GM06990 (cell line): Measurements from ENCODE around the gene ELMO2.
A peak's percentile ranks its signal among the peaks of the same experiment; 100 is the strongest.

Experiments used
- DNase-seq: peaks from one replicate; pipeline ENCODE4 v3.0.0-alpha.2; 2011; ENCODE audit not compliant: insufficient read length; ENCODE audit errors: extremely low read depth
- H3K27me3 ChIP-seq: replicated peaks from 2 replicates; pipeline ENCODE4 v1.6.0; 2011; ENCODE audit warnings: low read length; ENCODE audit not compliant: control insufficient read depth, insufficient read depth
- H3K36me3 ChIP-seq: 2 replicates; pipeline ENCODE4 v1.5.1; 2011; ENCODE audit warnings: low read length; ENCODE audit not compliant: control insufficient read depth, insufficient read depth
- H3K4me3 ChIP-seq: replicated peaks from 2 replicates; pipeline ENCODE4 v1.5.1; 2011; ENCODE audit warnings: low read depth, mild to moderate bottlenecking, control low read depth, low read length
- CTCF ChIP-seq: IDR thresholded peaks from 2 replicates; pipeline ENCODE4 v1.5.1; 2011; ENCODE audit warnings: low read length, control low read depth, mild to moderate bottlenecking, inconsistent platforms; ENCODE audit not compliant: insufficient read depth, poor library complexity, severe bottlenecking

ELMO2 gene

GRCh38 chr20:46406200-46406985, at the start of gene ELMO2:
Gene ELMO2, minus strand, starts transcription at chr20:46406615. Its CDS starts 12,133 bp downstream, at chr20:46394482.
- no peaks in the 10 kb centered on the region; the same call in 1 of the 2 replicates for H3K36me3 ChIP-seq
- H3K27me3 ChIP-seq = no peaks in the 10 kb centered on the region
- H3K4me3 ChIP-seq = peak within 1 kb of the TSS; percentile 87
- peak; percentile 92 for DNase-seq
- no peak for TF ChIP-seq CTCF

GRCh38 chr20:46455729-46456128, 49.3 kb upstream of the ELMO2 start:
- H3K27me3 ChIP-seq = peaks cover 3% of the 10 kb centered on the region
- DNase-seq = no peak

DNA sequence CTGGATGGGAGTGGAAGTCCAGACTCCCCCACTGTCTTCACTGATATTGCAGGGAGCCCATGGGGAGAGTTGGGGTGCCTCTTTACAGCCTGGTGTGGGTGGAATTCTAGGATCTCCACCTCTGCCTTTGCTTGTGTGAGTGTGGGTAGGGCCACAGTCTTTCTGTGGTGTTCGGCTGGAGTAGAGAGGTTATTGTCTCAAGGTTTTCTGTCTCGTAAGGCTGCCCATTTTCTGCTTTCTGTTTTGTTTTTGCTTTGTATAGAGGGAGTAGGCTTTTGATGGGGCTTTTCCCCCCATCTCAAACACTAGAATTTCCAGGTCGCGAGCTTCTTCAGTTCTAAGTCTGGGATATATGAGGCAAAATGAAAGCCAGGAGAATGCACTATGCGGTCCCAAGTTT, 40.4 kb upstream of the ELMO2 start:
- Histone ChIP-seq H3K36me3 (no peaks in the 10 kb centered on the region), H3K4me3 (no peak overlapping the region), H3K27me3 (no peaks in the 10 kb centered on the region)
- DNase-seq = no peak
- no peak for TF ChIP-seq CTCF

More at GRCh38 chr20:46455729-46456128, 49.3 kb upstream of the ELMO2 start:
- Histone ChIP-seq H3K4me3 (no peak overlapping the region), H3K36me3 (no peaks in the 10 kb centered on the region)
- no peak for TF ChIP-seq CTCF

GRCh38 chr20:46439837-46440236, 33.4 kb upstream of the ELMO2 start:
- DNase-seq = no peak
- H3K4me3 ChIP-seq = no peak overlapping the region
- H3K36me3 ChIP-seq = no peaks in the 10 kb centered on the region
- no peaks in the 10 kb centered on the region; the same call in 1 of the 2 replicates for H3K27me3 ChIP-seq
- TF ChIP-seq CTCF = no peak

DNA sequence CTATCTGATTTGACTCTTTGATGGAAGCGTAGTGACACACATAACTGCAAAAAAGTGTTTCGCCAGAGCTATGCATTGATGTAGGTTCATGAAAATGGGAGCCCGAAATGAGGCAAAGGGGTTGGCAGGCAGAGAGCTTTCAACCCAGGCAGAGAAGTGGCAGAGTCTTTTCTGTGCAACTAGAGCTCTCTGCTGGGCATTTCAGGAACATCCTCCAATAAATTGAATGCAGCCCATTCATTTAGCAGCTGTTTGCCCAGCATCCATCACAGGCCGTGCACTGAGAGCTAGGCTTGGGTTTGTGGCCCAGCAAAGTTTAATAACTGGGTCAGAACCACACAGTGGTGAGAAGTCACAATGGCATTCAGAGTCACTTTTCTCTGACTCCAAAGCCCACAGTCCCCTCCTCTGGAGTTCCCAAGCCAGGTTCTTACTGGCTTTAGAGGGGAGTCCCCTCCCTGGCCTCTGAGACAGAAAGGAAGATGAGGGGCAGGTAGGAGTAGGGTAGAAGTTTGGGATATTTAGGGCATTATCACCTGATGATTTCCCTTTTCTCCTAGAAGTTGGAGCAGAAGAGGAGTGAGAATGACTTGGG, 31.8 kb upstream of the ELMO2 start:
- H3K27me3 ChIP-seq = no peaks in the 10 kb centered on the region; the same call in 1 of the 2 replicates
- no peak for DNase-seq
- H3K36me3 ChIP-seq = no peaks in the 10 kb centered on the region
- TF ChIP-seq CTCF = peak; percentile 26
- no peak overlapping the region for H3K4me3 ChIP-seq
